LNCaP clone FGC (cell line): ENCODE results near the gene MAGI1.

ENCODE experiments used
- DNase-seq: peaks from one replicate; pipeline ENCODE4 v3.0.0-alpha.2; 2011; ENCODE audit warnings: low read depth
- H3K4me3 ChIP-seq: 2 replicates; pipeline ENCODE4 v1.5.1; 2011; ENCODE audit warnings: mild to moderate bottlenecking, low read depth, low read length, control low read depth
- CTCF ChIP-seq: IDR thresholded peaks from 2 replicates; pipeline ENCODE4 v1.5.1; 2012; ENCODE audit warnings: mild to moderate bottlenecking; ENCODE audit not compliant: control insufficient read depth, insufficient read depth; ENCODE audit errors: extremely low read depth

The MAGI1 gene

GRCh38 chr3:65436580-65436979 lies 602.1 kb downstream of the MAGI1 start:
- H3K4me3 ChIP-seq = no peak overlapping the region
- peak; percentile 49 for TF ChIP-seq CTCF
- no peak for DNase-seq

- DNase-seq = no peak
- TF ChIP-seq CTCF = no peak
- no peak overlapping the region for H3K4me3 ChIP-seq
Measured at GRCh38 chr3:65433480-65433879, 605.2 kb downstream of the MAGI1 start.

GRCh38 chr3:65432388-65433003 lies 606.2 kb downstream of the MAGI1 start:
- H3K4me3 ChIP-seq = no peak overlapping the region
- TF ChIP-seq CTCF = no peak
- DNase-seq = no peak

- TF ChIP-seq CTCF = peak; percentile 63
- no peak overlapping the region for H3K4me3 ChIP-seq
- DNase-seq = no peak
Measured at GRCh38 chr3:65425880-65426279, 612.8 kb downstream of the MAGI1 start.

- no peak overlapping the region for H3K4me3 ChIP-seq
- DNase-seq = no peak
- no peak for TF ChIP-seq CTCF
Measured at GRCh38 chr3:65422154-65422553, 616.6 kb downstream of the MAGI1 start.

- H3K4me3 ChIP-seq = no peak overlapping the region
- no peak for TF ChIP-seq CTCF
- DNase-seq = no peak
Measured at GRCh38 chr3:65419233-65419632, 619.5 kb downstream of the MAGI1 start.

GRCh38 chr3:65413891-65414290 lies 624.8 kb downstream of the MAGI1 start:
- TF ChIP-seq CTCF = no peak
- DNase-seq = no peak

More at GRCh38 chr3:65413891-65414290, 624.8 kb downstream of the MAGI1 start:
- no peak overlapping the region for H3K4me3 ChIP-seq
